Left ventricle myocardium inferior (tissue), 1 donor: Measurements from ENCODE around the gene TCF20. TPM values are rescaled to one million over a fixed set of nuclear protein-coding genes. Genes with fewer than 3 reads are reported as not detected.

Experiments used
- DNase-seq: peaks from one replicate; pipeline ENCODE4 v3.0.0-alpha.2; 2020
- H3K27ac ChIP-seq: fragments of 200-600 bp; replicated peaks from 2 replicates; pipeline ENCODE4 v1.8.0; 2021
- H3K27me3 ChIP-seq: fragments of 200-600 bp; 2 replicates; pipeline ENCODE4 v1.8.0; 2021; ENCODE audit warnings: low read depth
- H3K36me3 ChIP-seq: fragments of 200-600 bp; 2 replicates; pipeline ENCODE4 v1.8.0; 2021
- H3K4me1 ChIP-seq: fragments of 200-600 bp; 2 replicates; pipeline ENCODE4 v1.8.0; 2021
- H3K4me3 ChIP-seq: fragments of 200-600 bp; 2 replicates; pipeline ENCODE4 v1.8.0; 2021; ENCODE audit warnings: mild to moderate bottlenecking, moderate library complexity
- H3K9me3 ChIP-seq: fragments of 200-600 bp; replicated peaks from 2 replicates; pipeline ENCODE4 v1.8.0; 2021
- intact Hi-C: fragments of 100-400 bp; cut with micrococcal nuclease; formaldehyde crosslinking; loops from one replicate; pipeline ENCODE4 v1.11.0; 2022
- total RNA-seq: library from RNA; stranded (reverse); fragmentation: NEBNext Ultra II Directional; extraction: Animal tissue kit (Norgen Biotek cat#: 25700); gene quantifications from one replicate; pipeline ENCODE4 v1.2.1, GENCODE V29; 2021
- TF ChIP-seq, protein P1 (sequence below): fragments of 200-600 bp; IDR thresholded peaks from 2 replicates; pipeline ENCODE4 v1.8.0; 2021; ENCODE audit warnings: antibody characterized with exemption, mild to moderate bottlenecking, borderline replicate concordance
- donor health status: DM: no; HTN: yes; CAD: no; lungs with severe emphysema.

Gene TCF20
- total RNA-seq, 1 donor from 2014 or later, result 17.2 TPM

DNA sequence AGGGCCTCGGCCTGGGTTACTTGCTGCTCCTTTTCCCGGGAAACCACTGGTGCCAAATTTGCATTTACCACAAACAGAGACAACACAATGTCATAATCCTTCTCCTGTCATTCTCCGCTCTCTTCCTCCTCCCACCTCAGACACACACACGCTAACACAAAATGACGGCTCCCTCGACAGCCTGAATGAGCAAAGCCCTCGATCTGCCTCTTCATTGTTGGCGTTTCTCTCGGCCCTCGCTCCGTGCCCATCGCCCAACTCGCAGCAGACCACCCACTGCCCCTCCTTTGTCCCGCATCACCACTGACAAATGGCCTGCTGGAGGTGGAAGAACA is 12.5 kb upstream of the TCF20 start:
- no peaks in the 10 kb centered on the region for H3K36me3 ChIP-seq
- intact Hi-C loops, result no loop called here
- H3K27ac ChIP-seq, result no peak overlapping the region
- H3K4me3 ChIP-seq, result peak overlapping the region; percentile 54
- no peaks in the 10 kb centered on the region for H3K9me3 ChIP-seq
- TF ChIP-seq, protein P1, sequence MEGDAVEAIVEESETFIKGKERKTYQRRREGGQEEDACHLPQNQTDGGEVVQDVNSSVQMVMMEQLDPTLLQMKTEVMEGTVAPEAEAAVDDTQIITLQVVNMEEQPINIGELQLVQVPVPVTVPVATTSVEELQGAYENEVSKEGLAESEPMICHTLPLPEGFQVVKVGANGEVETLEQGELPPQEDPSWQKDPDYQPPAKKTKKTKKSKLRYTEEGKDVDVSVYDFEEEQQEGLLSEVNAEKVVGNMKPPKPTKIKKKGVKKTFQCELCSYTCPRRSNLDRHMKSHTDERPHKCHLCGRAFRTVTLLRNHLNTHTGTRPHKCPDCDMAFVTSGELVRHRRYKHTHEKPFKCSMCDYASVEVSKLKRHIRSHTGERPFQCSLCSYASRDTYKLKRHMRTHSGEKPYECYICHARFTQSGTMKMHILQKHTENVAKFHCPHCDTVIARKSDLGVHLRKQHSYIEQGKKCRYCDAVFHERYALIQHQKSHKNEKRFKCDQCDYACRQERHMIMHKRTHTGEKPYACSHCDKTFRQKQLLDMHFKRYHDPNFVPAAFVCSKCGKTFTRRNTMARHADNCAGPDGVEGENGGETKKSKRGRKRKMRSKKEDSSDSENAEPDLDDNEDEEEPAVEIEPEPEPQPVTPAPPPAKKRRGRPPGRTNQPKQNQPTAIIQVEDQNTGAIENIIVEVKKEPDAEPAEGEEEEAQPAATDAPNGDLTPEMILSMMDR, result no peak
- no peak for DNase-seq
- H3K4me1 ChIP-seq, result peaks cover 15% of the 10 kb centered on the region
- peaks cover 83% of the 10 kb centered on the region for H3K27me3 ChIP-seq

DNA sequence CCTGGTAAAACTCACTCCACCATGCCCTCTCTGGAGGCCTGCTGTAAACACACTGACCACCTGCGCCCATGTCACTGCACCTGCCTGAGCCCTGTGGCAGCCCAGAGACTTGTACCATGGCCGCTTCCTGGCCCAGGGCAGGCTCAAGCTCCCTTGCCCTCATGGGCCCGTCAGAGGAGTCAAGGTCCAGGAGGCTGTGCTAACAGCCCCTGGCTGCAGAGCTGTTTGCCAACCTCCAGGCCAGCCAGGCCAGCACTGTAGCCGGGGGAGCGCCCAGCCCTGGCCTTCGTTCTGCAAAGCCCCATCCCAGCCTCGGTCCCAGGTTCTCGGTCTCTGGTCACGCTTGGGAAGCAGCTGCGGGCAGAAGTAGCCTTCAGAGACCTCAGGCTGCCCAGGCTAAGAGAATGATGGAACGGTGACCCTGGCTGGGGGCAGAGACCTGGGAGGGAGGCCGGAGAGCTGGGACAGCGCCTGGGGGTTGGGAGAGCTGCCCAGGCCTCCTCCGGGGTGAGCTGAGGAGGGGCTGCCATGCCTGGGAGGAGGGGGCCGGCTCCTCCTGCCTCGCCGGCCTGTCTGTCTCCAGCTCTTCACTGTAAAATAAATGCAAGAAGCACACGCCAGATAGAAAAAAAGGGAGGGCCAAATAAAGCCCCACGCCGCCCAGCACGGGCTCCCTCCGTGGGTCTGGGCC is 11.9 kb upstream of the TCF20 start:
- Histone ChIP-seq H3K4me1 (peaks cover 15% of the 10 kb centered on the region), H3K4me3 (no peak overlapping the region), H3K27me3 (peaks cover 81% of the 10 kb centered on the region), H3K36me3 (no peaks in the 10 kb centered on the region), H3K27ac (no peak overlapping the region), H3K9me3 (no peaks in the 10 kb centered on the region)
- TF ChIP-seq, protein P1, result no peak
- intact Hi-C loops, result no loop called here
- no peak for DNase-seq

DNA sequence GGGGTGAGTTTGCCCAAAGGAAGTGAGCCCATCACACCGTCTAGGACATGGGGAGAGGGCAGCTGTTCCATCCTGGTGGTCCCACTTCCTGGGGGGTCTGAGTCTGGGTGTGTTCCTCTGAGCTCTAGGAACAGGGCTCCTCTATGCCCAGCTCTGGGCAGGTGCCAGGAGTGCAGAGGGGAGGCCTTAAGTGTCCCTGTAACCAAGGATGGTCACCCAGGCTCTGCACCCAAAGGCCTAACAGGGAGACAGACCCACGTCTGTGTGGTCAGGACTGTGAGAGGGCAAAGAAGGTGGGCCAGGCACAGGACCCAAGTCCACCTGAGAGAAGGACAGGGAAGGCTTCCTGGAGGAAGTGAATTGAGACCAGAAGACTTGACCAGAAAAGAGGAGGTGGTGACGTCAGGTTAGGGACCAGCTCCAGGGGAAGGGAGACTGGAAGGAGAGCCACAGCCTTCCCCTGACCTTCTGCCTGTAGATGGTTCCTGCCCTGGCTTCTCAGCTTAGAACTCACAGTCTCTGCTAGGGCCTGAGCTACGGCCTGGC is 11.3 kb upstream of the TCF20 start:
- TF ChIP-seq, protein P1, result no peak
- Histone ChIP-seq H3K27me3 (peaks cover 77% of the 10 kb centered on the region), H3K36me3 (no peaks in the 10 kb centered on the region), H3K4me3 (no peak overlapping the region), H3K4me1 (peaks cover 15% of the 10 kb centered on the region), H3K27ac (no peak overlapping the region), H3K9me3 (no peaks in the 10 kb centered on the region)
- no peak for DNase-seq
- intact Hi-C loops, result no loop called here

DNA sequence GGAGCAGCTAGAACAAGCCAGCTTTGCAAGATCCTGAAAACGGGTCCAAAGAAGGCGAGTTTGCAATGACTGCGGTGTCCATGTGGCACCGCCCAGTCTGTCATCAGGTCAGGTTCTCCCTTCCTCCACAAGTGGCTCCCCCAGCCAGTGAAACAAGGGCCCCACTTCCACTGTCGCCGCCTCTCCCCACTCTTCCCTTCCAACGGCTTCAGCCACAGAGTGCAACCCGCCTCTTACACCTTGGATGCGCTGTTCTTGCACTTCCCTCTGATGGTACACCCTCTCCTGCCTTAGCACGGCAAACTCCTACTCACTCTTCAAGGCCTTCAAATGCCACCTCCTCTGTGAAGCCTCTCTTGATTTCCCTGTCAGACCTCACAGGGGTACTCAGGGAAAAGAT is 10.8 kb upstream of the TCF20 start:
- H3K36me3 ChIP-seq, result no peaks in the 10 kb centered on the region
- peak; percentile 5 for DNase-seq
- TF ChIP-seq, protein P1, result no peak
- no peak overlapping the region for H3K4me3 ChIP-seq
- H3K27ac ChIP-seq, result no peak overlapping the region
- peaks cover 72% of the 10 kb centered on the region for H3K27me3 ChIP-seq
- peaks cover 15% of the 10 kb centered on the region for H3K4me1 ChIP-seq
- intact Hi-C loops, result no loop called here
- H3K9me3 ChIP-seq, result no peaks in the 10 kb centered on the region

DNA sequence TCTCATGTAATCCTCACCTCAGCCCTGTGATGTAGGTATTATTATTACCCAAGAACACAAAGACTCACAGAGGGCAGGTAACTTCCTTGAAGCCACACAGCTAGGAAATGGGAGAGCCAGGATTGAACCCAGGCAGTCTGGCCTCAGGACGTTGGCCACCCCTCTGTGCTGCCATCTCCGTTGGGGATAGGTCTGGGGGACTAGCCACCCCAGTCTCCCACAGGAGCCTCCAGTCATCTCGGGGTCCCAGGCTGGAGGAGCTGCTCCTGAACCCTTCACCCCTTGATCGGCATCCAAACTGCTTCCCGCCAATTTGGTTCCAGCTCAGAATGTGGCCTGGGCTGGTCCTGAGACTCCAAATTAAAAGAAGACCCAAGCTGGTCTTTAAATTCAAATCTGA is 10.4 kb upstream of the TCF20 start:
- Histone ChIP-seq H3K9me3 (no peaks in the 10 kb centered on the region), H3K36me3 (no peaks in the 10 kb centered on the region), H3K4me3 (no peak overlapping the region), H3K27ac (no peak overlapping the region), H3K4me1 (peaks cover 15% of the 10 kb centered on the region), H3K27me3 (peaks cover 68% of the 10 kb centered on the region)
- peak; percentile 7 for DNase-seq
- intact Hi-C loops, result no loop called here
- TF ChIP-seq, protein P1, result no peak
